K562 (cell line): ENCODE results near the gene DGCR6L. TPM values are rescaled to one million over a fixed set of nuclear protein-coding genes. Genes with fewer than 3 reads are reported as not detected.

ENCODE experiments used
- ATF3 ChIP-seq, 2 experiments: fragments of 450-650 bp in 1 of 2; sonication (generic) in 1 of 2; formaldehyde crosslinking in 1 of 2; IDR thresholded peaks in 1 of 2; conservative IDR thresholded peaks in 1 of 2; 2 replicates each; pipeline versions ENCODE4 v1.6.1 to v1.8.1; 2016 to 2023; ENCODE audit warnings: mild to moderate bottlenecking in 2 of 2, moderate library complexity in 2 of 2, inconsistent platforms in 1 of 2, missing genetic modification reagents in 1 of 2
- ATF6 ChIP-seq: sonication (generic); formaldehyde crosslinking; IDR thresholded peaks from 2 replicates; pipeline ENCODE4 v1.4.0; 2020; ENCODE audit warnings: mild to moderate bottlenecking, missing genetic modification reagents
- ESRRA ChIP-seq: fragments of 450-650 bp; IDR thresholded peaks from 2 replicates; pipeline ENCODE4 v1.6.1; 2014; ENCODE audit warnings: low read depth, mild to moderate bottlenecking, moderate library complexity, borderline replicate concordance
- FOXM1 ChIP-seq, 2 experiments: fragments of 450-650 bp in 1 of 2; sonication (generic) in 1 of 2; formaldehyde crosslinking in 1 of 2; IDR thresholded peaks; 2 replicates each; pipeline versions ENCODE4 v1.6.1 to v1.9.0; 2017 to 2022; ENCODE audit warnings: low read depth in 2 of 2, mild to moderate bottlenecking in 2 of 2, missing genetic modification reagents in 1 of 2, moderate library complexity in 1 of 2
- GTF3C2 ChIP-seq: IDR thresholded peaks from 3 replicates; pipeline ENCODE4 v1.6.1; 2011; ENCODE audit warnings: borderline replicate concordance, mild to moderate bottlenecking, moderate library complexity; ENCODE audit not compliant: insufficient read length; ENCODE audit errors: extremely low read depth
- HMGN3 ChIP-seq: IDR thresholded peaks from 2 replicates; pipeline ENCODE4 v1.6.1; 2011; ENCODE audit warnings: borderline replicate concordance, low read depth, mild to moderate bottlenecking, mixed read lengths, low read length; ENCODE audit not compliant: insufficient read length; ENCODE audit errors: extremely low read depth
- KDM1A ChIP-seq, 2 experiments: fragments of 450-650 bp; IDR thresholded peaks; 2 replicates each; pipeline ENCODE4 v1.6.1; 2016; ENCODE audit warnings: mild to moderate bottlenecking in 2 of 2
- NFE2 ChIP-seq: IDR thresholded peaks from 2 replicates; pipeline ENCODE4 v1.6.1; 2014; ENCODE audit warnings: antibody characterized with exemption, low read depth
- PURB ChIP-seq: sonication (generic); formaldehyde crosslinking; IDR thresholded peaks from 2 replicates; pipeline ENCODE4 v1.9.0; 2021; ENCODE audit warnings: low read depth, mild to moderate bottlenecking, missing genetic modification reagents
- SMAD1 ChIP-seq: fragments of 150-350 bp; IDR thresholded peaks from 2 replicates; pipeline ENCODE4 v1.6.1; 2014; ENCODE audit warnings: low read length, low read depth; ENCODE audit not compliant: partially characterized antibody
- SRF ChIP-seq, 2 experiments: fragments of 250-450, 450-650 bp in 1 of 2; sonication (Bioruptor Pico) in 1 of 2; sonication (generic) in 1 of 2; formaldehyde crosslinking; IDR thresholded peaks; 2 replicates each; pipeline versions ENCODE4 v1.5.0 to v1.5.1; 2020 to 2022; ENCODE audit warnings: mild to moderate bottlenecking in 1 of 2, missing genetic modification reagents in 1 of 2
- TGIF2 ChIP-seq: sonication (generic); formaldehyde crosslinking; IDR thresholded peaks from 2 replicates; pipeline ENCODE4 v1.8.1; 2022; ENCODE audit warnings: mild to moderate bottlenecking, missing genetic modification reagents, moderate library complexity
- ZBED1 ChIP-seq: IDR thresholded peaks from 2 replicates; pipeline ENCODE4 v1.6.1; 2014
- ZEB2 ChIP-seq: fragments of 450-650 bp; IDR thresholded peaks from 2 replicates; pipeline ENCODE4 v1.6.1; 2016
- ZNF282 ChIP-seq: sonication (generic); formaldehyde crosslinking; IDR thresholded peaks from 2 replicates; pipeline ENCODE4 v1.8.1; 2023; ENCODE audit warnings: missing genetic modification reagents
- ZNF311 ChIP-seq: fragments of 250-450 bp; sonication (Bioruptor Pico); IDR thresholded peaks from 2 replicates; pipeline ENCODE4 v1.4.0; 2020; ENCODE audit warnings: mild to moderate bottlenecking, moderate library complexity
- ZNF785 ChIP-seq: fragments of 250-450 bp; sonication (Bioruptor Pico); IDR thresholded peaks from 2 replicates; pipeline ENCODE4 v1.4.0; 2020; ENCODE audit warnings: mild to moderate bottlenecking
- polyA plus RNA-seq, 8 experiments: library from polyadenylated mRNA; depleted of rRNA in 4 of 8; stranded (reverse) in 5 of 8; unstranded in 3 of 8; fragments of >200 nt; fragmentation: Nextera tagmentation in 2 of 8; fragmentation: Illumina TruSeq in 1 of 8; extraction: Ambion mirVana in 2 of 8; extraction: Trizol in 1 of 8; gene quantifications; 2 replicates each; pipeline versions ENCODE4 v1.2.1 to v1.2.3, GENCODE V29; 2011 to 2014; ENCODE audit warnings: inconsistent platforms in 1 of 8, missing spikeins in 1 of 8
- total RNA-seq, 7 experiments: library from RNA; depleted of rRNA in 6 of 7; stranded (reverse); fragments of >200 nt in 6 of 7; fragmentation: Illumina TruSeq in 2 of 7; extraction: Trizol in 2 of 7; gene quantifications; 2 replicates each; pipeline versions ENCODE4 v1.2.1 to v1.2.3, GENCODE V29; 2011 to 2021; ENCODE audit warnings: low replicate concordance in 1 of 7
- TF ChIP-seq, protein P1 (sequence below): fragments of 450-650 bp; IDR thresholded peaks from 2 replicates; pipeline ENCODE4 v1.7.1; 2018; ENCODE audit warnings: mild to moderate bottlenecking, low read depth; ENCODE audit not compliant: partially characterized antibody

The DGCR6L gene
- total and polyA plus RNA-seq, 9 of the 15 experiments (the other 6 are each of a cell fraction or from before 2014, with no cell fraction given), result 3.6 to 151 (median 51.0) TPM

GRCh38 chr22:20282901-20283673 lies 36.8 kb downstream of the DGCR6L start (continued):
- TF ChIP-seq, protein P1, sequence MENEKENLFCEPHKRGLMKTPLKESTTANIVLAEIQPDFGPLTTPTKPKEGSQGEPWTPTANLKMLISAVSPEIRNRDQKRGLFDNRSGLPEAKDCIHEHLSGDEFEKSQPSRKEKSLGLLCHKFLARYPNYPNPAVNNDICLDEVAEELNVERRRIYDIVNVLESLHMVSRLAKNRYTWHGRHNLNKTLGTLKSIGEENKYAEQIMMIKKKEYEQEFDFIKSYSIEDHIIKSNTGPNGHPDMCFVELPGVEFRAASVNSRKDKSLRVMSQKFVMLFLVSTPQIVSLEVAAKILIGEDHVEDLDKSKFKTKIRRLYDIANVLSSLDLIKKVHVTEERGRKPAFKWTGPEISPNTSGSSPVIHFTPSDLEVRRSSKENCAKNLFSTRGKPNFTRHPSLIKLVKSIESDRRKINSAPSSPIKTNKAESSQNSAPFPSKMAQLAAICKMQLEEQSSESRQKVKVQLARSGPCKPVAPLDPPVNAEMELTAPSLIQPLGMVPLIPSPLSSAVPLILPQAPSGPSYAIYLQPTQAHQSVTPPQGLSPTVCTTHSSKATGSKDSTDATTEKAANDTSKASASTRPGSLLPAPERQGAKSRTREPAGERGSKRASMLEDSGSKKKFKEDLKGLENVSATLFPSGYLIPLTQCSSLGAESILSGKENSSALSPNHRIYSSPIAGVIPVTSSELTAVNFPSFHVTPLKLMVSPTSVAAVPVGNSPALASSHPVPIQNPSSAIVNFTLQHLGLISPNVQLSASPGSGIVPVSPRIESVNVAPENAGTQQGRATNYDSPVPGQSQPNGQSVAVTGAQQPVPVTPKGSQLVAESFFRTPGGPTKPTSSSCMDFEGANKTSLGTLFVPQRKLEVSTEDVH, result no peak
- TF ChIP-seq HMGN3 (peak; percentile 17), SMAD1 (no peak), NFE2 (no peak), SRF (CRISPR knock-in tag; IDR thresholded peaks at IDR 0.05) (no peak), TGIF2 (CRISPR knock-in tag) (0 out of 2 replicates have a peak, but pooled peaks have one; percentile 52), ATF3 (IDR thresholded peaks at IDR 0.05) (no peak), ATF3 (CRISPR knock-in tag; conservative IDR thresholded peaks at IDR 0.05) (0 out of 2 replicates have a peak, but pooled peaks have one; percentile 33), GTF3C2 (no peak), FOXM1 (IDR thresholded peaks at IDR 0.05; ENCODE audit: low read depth) (no peak), FOXM1 (CRISPR knock-in tag; IDR thresholded peaks at IDR 0.05; ENCODE audit: low read depth) (no peak), KDM1A (IDR thresholded peaks at IDR 0.05) (no peak), ESRRA (no peak), ZEB2 (no peak), ZNF311 (CRISPR knock-in tag) (no peak), ATF6 (CRISPR knock-in tag) (no peak), ZBED1 (no peak), ZNF785 (CRISPR knock-in tag) (no peak), PURB (CRISPR knock-in tag) (0 out of 2 replicates have a peak, but pooled peaks have one; percentile 18), ZNF282 (CRISPR knock-in tag) (0 out of 2 replicates have a peak, but pooled peaks have one; percentile 70)
